A549 (cell line): ENCODE data around the gene SLC35D1. TPM values are rescaled to one million over a fixed set of nuclear protein-coding genes. Genes with fewer than 3 reads are reported as not detected.

ENCODE experiments used
- ATAC-seq, 2 experiments: fragments of 200-7000 bp in 1 of 2; fragments of >200 bp in 1 of 2; cut with Nextera tagmentation in 1 of 2; cut with Tn5 transposase in 1 of 2; 3 replicates each; pipeline versions ENCODE4 v1.8.0 to v1.9.1; 2018 to 2020; ENCODE audit warnings: mild to moderate bottlenecking in 1 of 2, moderate library complexity in 1 of 2
- CTCF ChIA-PET: fragments of 300-600 bp; sonication (Branson Sonifier 250); formaldehyde crosslinking; extraction: SDS; loops from one replicate; lab custom pipeline; 2021; ENCODE audit warnings: antibody characterized with exemption, inconsistent platforms; lab: Yijun Ruan, JAX
- POLR2A ChIA-PET: fragments of 350-600 bp; formaldehyde crosslinking; extraction: SDS; loops from one replicate; lab custom pipeline; 2021; ENCODE audit warnings: antibody characterized with exemption, inconsistent platforms; lab: Yijun Ruan, JAX
- DNase-seq, 2 experiments: peaks; one replicate each; pipeline versions ENCODE4 v3.0.0 to v3.0.0-alpha.2; 2011 to 2016; ENCODE audit warnings: low read depth in 1 of 2, low spot score in 1 of 2
- FAIRE-seq: peaks from 2 replicates; lab custom pipeline; 2011; peaks lifted over from hg19 to GRCh38; lab: Jason Lieb, UNC
- H3K27ac ChIP-seq, 2 experiments: fragments of >200 bp; sonication (Bioruptor Twin); formaldehyde crosslinking; 3 replicates each; pipeline ENCODE4 v1.5.1; 2016 to 2017
- H3K4me1 ChIP-seq: fragments of >200 bp; sonication (Bioruptor Twin); formaldehyde crosslinking; 3 replicates; pipeline ENCODE4 v1.6.1; 2016
- H3K4me2 ChIP-seq: fragments of >200 bp; sonication (Bioruptor Twin); formaldehyde crosslinking; 3 replicates; pipeline ENCODE4 v1.6.1; 2016
- H3K4me3 ChIP-seq: fragments of >200 bp; sonication (Bioruptor Twin); formaldehyde crosslinking; 3 replicates; pipeline ENCODE4 v1.5.1; 2016
- H3K9me3 ChIP-seq: fragments of >200 bp; sonication (Bioruptor Twin); formaldehyde crosslinking; 3 replicates; pipeline ENCODE4 v1.6.1; 2016
- CBX2 ChIP-seq: fragments of 200-600 bp; sonication (generic); IDR thresholded peaks from 2 replicates; pipeline ENCODE4 v1.6.1; 2016; ENCODE audit warnings: low read depth, mild to moderate bottlenecking, borderline replicate concordance
- EHMT2 ChIP-seq: fragments of 200-600 bp; sonication (generic); IDR thresholded peaks from 2 replicates; pipeline ENCODE4 v1.6.1; 2016; ENCODE audit warnings: antibody characterized with exemption, low read depth, mild to moderate bottlenecking, moderate library complexity
- FOSB ChIP-seq: fragments of 250-450 bp; sonication (Bioruptor Pico); IDR thresholded peaks from 2 replicates; pipeline ENCODE4 v1.5.0; 2020; ENCODE audit warnings: mild to moderate bottlenecking, moderate library complexity
- FOXS1 ChIP-seq: fragments of 250-450 bp; sonication (Bioruptor Pico); IDR thresholded peaks from 2 replicates; pipeline ENCODE4 v1.5.0; 2020; ENCODE audit warnings: mild to moderate bottlenecking, moderate library complexity
- HDAC2 ChIP-seq: fragments of 200-600 bp; sonication (generic); IDR thresholded peaks from 2 replicates; pipeline ENCODE4 v1.6.1; 2016
- HMGXB4 ChIP-seq: fragments of 250-450 bp; sonication (Bioruptor Pico); IDR thresholded peaks from 2 replicates; pipeline ENCODE4 v1.5.0; 2021; ENCODE audit warnings: mild to moderate bottlenecking, moderate library complexity, borderline replicate concordance
- MAZ ChIP-seq: fragments of 150-350 bp; IDR thresholded peaks from 2 replicates; pipeline ENCODE4 v1.6.1; 2014; ENCODE audit warnings: antibody characterized with exemption, low read depth, low read length, borderline replicate concordance
- NPAS2 ChIP-seq: fragments of 250-450 bp; sonication (Bioruptor Pico); IDR thresholded peaks from 2 replicates; pipeline ENCODE4 v1.8.0; 2022; ENCODE audit warnings: mild to moderate bottlenecking, moderate library complexity, borderline replicate concordance
- PBX3 ChIP-seq: IDR thresholded peaks from 2 replicates; pipeline ENCODE4 v1.6.1; 2012
- RAD21 ChIP-seq, 2 experiments: fragments of >200 bp in 1 of 2; sonication (Bioruptor Twin) in 1 of 2; formaldehyde crosslinking in 1 of 2; IDR thresholded peaks in 1 of 2; conservative IDR thresholded peaks in 1 of 2; 2 replicates in 1 of 2; 3 replicates in 1 of 2; pipeline ENCODE4 v1.6.1; 2012 to 2018; ENCODE audit warnings: inconsistent platforms in 1 of 2
- RARB ChIP-seq: fragments of 250-450 bp; sonication (Bioruptor Pico); IDR thresholded peaks from 2 replicates; pipeline ENCODE4 v1.8.0; 2021; ENCODE audit warnings: mild to moderate bottlenecking, moderate library complexity
- SMC3 ChIP-seq: fragments of >200 bp; sonication (Bioruptor Twin); formaldehyde crosslinking; IDR thresholded peaks from 3 replicates; pipeline ENCODE4 v1.6.1; 2018; ENCODE audit warnings: inconsistent platforms
- SREBF2 ChIP-seq: fragments of 450-650 bp; IDR thresholded peaks from 2 replicates; pipeline ENCODE4 v1.6.1; 2014; ENCODE audit warnings: mild to moderate bottlenecking, moderate library complexity
- TP53 ChIP-seq: fragments of 250-450 bp; sonication (Bioruptor Pico); IDR thresholded peaks from 2 replicates; pipeline ENCODE4 v1.5.0; 2021; ENCODE audit warnings: mild to moderate bottlenecking, moderate library complexity
- USF2 ChIP-seq: fragments of 450-650 bp; IDR thresholded peaks from 2 replicates; pipeline ENCODE4 v1.6.1; 2014; ENCODE audit warnings: antibody characterized with exemption
- ZSCAN20 ChIP-seq: fragments of 250-450 bp; sonication (Bioruptor Pico); IDR thresholded peaks from 2 replicates; pipeline ENCODE4 v1.8.0; 2022; ENCODE audit warnings: mild to moderate bottlenecking, moderate library complexity
- WGBS: methylation state at CpG from one replicate; pipeline ENCODE4 v1.1.6; 2017; ENCODE audit errors: missing lambda C conversion rate; 5-methylcytosine and 5-hydroxymethylcytosine counted together
- polyA plus RNA-seq, 4 experiments: library from polyadenylated mRNA; depleted of rRNA in 3 of 4; stranded (reverse); fragments of >200 nt; fragmentation: RNase III in 1 of 4; extraction: RNeasy Plus Mini Kit Qiagen cat#74134 plus additional on column Dnase treatment in 1 of 4; gene quantifications; 2 replicates in 3 of 4; 3 replicates in 1 of 4; pipeline ENCODE4 v1.2.3, GENCODE V29; 2011 to 2017
- small RNA-seq, 6 experiments: library from RNA; depleted of rRNA; stranded (forward); fragments of <200 nt; gene quantifications; one replicate each; pipeline ENCODE3, GENCODE V24; 2012

The SLC35D1 gene
- polyA plus RNA-seq, 2 of the 4 experiments (the other 2 are of a cell fraction), result 5.2 to 12.9 TPM

- no peak for TF ChIP-seq EHMT2
- H3K4me1 ChIP-seq, result peaks cover 23% of the 10 kb centered on the region; the same call in 2 of the 3 replicates
- ATAC-seq (no peak), FAIRE-seq (no peak), DNase-seq (no peak)
- POLR2A ChIA-PET, result no interaction called here
- 0 out of 3 replicates have a peak overlapping the region, but pooled peaks have one; percentile 11 for H3K4me2 ChIP-seq
- 0 out of 6 replicates have a peak overlapping the region, but pooled peaks of 1 of the 2 experiments have one; percentile 28 for H3K27ac ChIP-seq
- H3K9me3 ChIP-seq, result no peaks in the 10 kb centered on the region
- CTCF ChIA-PET, result no interaction called here
- H3K4me3 ChIP-seq, result no peak overlapping the region
- WGBS, result 84% methylated on average over 4 of the region's 4 CpGs
Observed at GRCh38 chr1:66954208-66954607, 99.7 kb downstream of the SLC35D1 start.

GRCh38 chr1:66951513-66951912, 102.4 kb downstream of the SLC35D1 start:
- FAIRE-seq (no peak), DNase-seq (no peak), ATAC-seq (peak in 1 of 2 experiments; percentile 73; a peak in 3 of 6 replicates)
- WGBS, result 54% methylated on average over 6 of the region's 6 CpGs
- TF ChIP-seq RAD21 (conservative IDR thresholded peaks at IDR 0.05 in 1 of 2, IDR thresholded peaks at IDR 0.05 in 1 of 2) (no peak), ZSCAN20 (CRISPR knock-in tag) (no peak), MAZ (no peak), CBX2 (no peak), RARB (CRISPR knock-in tag) (no peak), TP53 (CRISPR knock-in tag) (no peak), SMC3 (no peak), USF2 (no peak), FOSB (CRISPR knock-in tag) (no peak), FOXS1 (CRISPR knock-in tag) (no peak), PBX3 (no peak), SREBF2 (no peak), HDAC2 (no peak), NPAS2 (CRISPR knock-in tag) (no peak), HMGXB4 (CRISPR knock-in tag) (no peak)
- Histone ChIP-seq H3K4me2 (peak overlapping the region; percentile 12; the same call in 1 of the 3 replicates), H3K4me3 (no peak overlapping the region), H3K27ac (0 out of 6 replicates have a peak overlapping the region, but pooled peaks of 1 of the 2 experiments have one; percentile 37), H3K4me1 (peaks cover 33% of the 10 kb centered on the region), H3K9me3 (no peaks in the 10 kb centered on the region)
- ChIA-PET CTCF (no interaction called here), POLR2A (no interaction called here)

Small RNA genes within 50 kb of the gene (small RNA-seq; reads per million reads assigned to genes)
- gene RF00322, result 0 reads per million in 6 experiments

Other genes starting within 250 kb of the SLC35D1 start
- 2.2 and 4.7 TPM in 2 replicates for gene DNAI4, start 129.3 kb downstream of the SLC35D1 start, polyA plus RNA-seq (2011; rRNA removed)
- gene DNAI4, start 129.3 kb downstream of the SLC35D1 start, polyA plus RNA-seq (2017; fragmentation: RNase III; extraction: RNeasy Plus Mini Kit Qiagen cat#74134 plus additional on column Dnase treatment), result 1.0 to 2.2 TPM (median 1.3 TPM) in 3 replicates
- gene MIER1, start 129.2 kb downstream of the SLC35D1 start, polyA plus RNA-seq (2011; rRNA removed), result 13.1 and 22.6 TPM in 2 replicates
- 11.9 to 13.5 TPM (median 12.2 TPM) in 3 replicates for gene MIER1, start 129.2 kb downstream of the SLC35D1 start, polyA plus RNA-seq (2017; fragmentation: RNase III; extraction: RNeasy Plus Mini Kit Qiagen cat#74134 plus additional on column Dnase treatment)
- not detected in 2 replicates for gene C1orf141, start 80.8 kb upstream of the SLC35D1 start, polyA plus RNA-seq (2011; rRNA removed)
- gene C1orf141, start 80.8 kb upstream of the SLC35D1 start, polyA plus RNA-seq (2017; fragmentation: RNase III; extraction: RNeasy Plus Mini Kit Qiagen cat#74134 plus additional on column Dnase treatment), result not detected in 3 replicates
- gene IL23R, start 112.3 kb upstream of the SLC35D1 start, polyA plus RNA-seq (2011; rRNA removed), result not detected in 2 replicates
- not detected in 3 replicates for gene IL23R, start 112.3 kb upstream of the SLC35D1 start, polyA plus RNA-seq (2017; fragmentation: RNase III; extraction: RNeasy Plus Mini Kit Qiagen cat#74134 plus additional on column Dnase treatment)